Measurements from ENCODE around the gene PTPRM.

GRCh38 chr18:7987284-7987976 lies 420.3 kb downstream of the PTPRM start:
- TF ChIP-seq POLR2A (IDR thresholded peaks at IDR 0.05) (no peak), CTCF (IDR thresholded peaks at IDR 0.05) (no peak)
